K562 (cell line): ENCODE measurements around the gene TECPR2. TPM values are rescaled to one million over a fixed set of nuclear protein-coding genes. Genes with fewer than 3 reads are reported as not detected.

Experiments
- ATAC-seq: fragments of 200-7000 bp; cut with Tn5 transposase; 3 replicates; pipeline ENCODE4 v1.9.1; 2020; ENCODE audit warnings: moderate library complexity
- BruUV-seq: library from RNA; stranded (reverse); fragments of 400-500 nt; replicated peaks from 2 replicates; lab custom pipeline; 2021; lab: Mats Ljungman, UMichigan
- CTCF ChIA-PET: fragments of 300-600 bp; formaldehyde crosslinking; extraction: SDS; loops from one replicate; lab custom pipeline; 2021; ENCODE audit warnings: low intra/inter-chr PET ratio; lab: Yijun Ruan, JAX
- POLR2A ChIA-PET: fragments of 300-600, 350-650 bp; sonication (Branson Sonifier 250); formaldehyde crosslinking; extraction: SDS; loops from one replicate; lab custom pipeline; 2021; ENCODE audit warnings: antibody characterized with exemption, inconsistent platforms; lab: Yijun Ruan, JAX
- DNase-seq, 4 experiments: peaks; one replicate each; pipeline versions ENCODE4 v3.0.0 to v3.0.0-alpha.2; 2011 to 2018; ENCODE audit warnings: low spot score in 3 of 4, mixed read lengths in 3 of 4; ENCODE audit errors: extremely low read depth in 1 of 4
- FAIRE-seq: peaks from 2 replicates; lab custom pipeline; 2011; peaks lifted over from hg19 to GRCh38; lab: Jason Lieb, UNC
- H2AFZ ChIP-seq: 2 replicates; pipeline ENCODE4 v1.6.0; 2011; ENCODE audit warnings: low read depth, low read length, control low read depth, inconsistent platforms
- H3K27ac ChIP-seq: fragments of 200-600 bp; 3 replicates; pipeline ENCODE4 v1.8.0; 2011; ENCODE audit warnings: low read depth, mild to moderate bottlenecking, control low read depth, inconsistent platforms, low read length, moderate library complexity, mixed read lengths; ENCODE audit errors: extremely low read depth
- H3K27me3 ChIP-seq, 2 experiments: fragments of 300-600 bp in 1 of 2; 2 replicates in 1 of 2; 3 replicates in 1 of 2; pipeline versions ENCODE4 v1.6.0 to v1.8.0; 2011; ENCODE audit warnings: inconsistent platforms in 2 of 2, low read length in 2 of 2, mild to moderate bottlenecking in 1 of 2, mixed read lengths in 1 of 2, moderate library complexity in 1 of 2; ENCODE audit not compliant: control insufficient read depth in 2 of 2, insufficient read depth in 2 of 2
- H3K36me3 ChIP-seq: fragments of 300-600 bp; 3 replicates; pipeline ENCODE4 v1.8.0; 2011; ENCODE audit warnings: mild to moderate bottlenecking, low read length, inconsistent platforms; ENCODE audit not compliant: control insufficient read depth, insufficient read depth
- H3K4me1 ChIP-seq, 2 experiments: fragments of 200-600 bp in 1 of 2; replicated peaks in 1 of 2; 2 replicates in 1 of 2; 3 replicates in 1 of 2; pipeline versions ENCODE4 v1.5.1 to v1.8.0; 2011; ENCODE audit warnings: inconsistent platforms in 2 of 2, low read length in 2 of 2, mild to moderate bottlenecking in 1 of 2, mixed read lengths in 1 of 2, moderate library complexity in 1 of 2; ENCODE audit not compliant: control insufficient read depth in 2 of 2, insufficient read depth in 2 of 2
- H3K4me2 ChIP-seq: 2 replicates; pipeline ENCODE4 v1.6.1; 2011; ENCODE audit warnings: low read length, control low read depth, inconsistent platforms, mixed read lengths; ENCODE audit not compliant: insufficient read depth
- H3K4me3 ChIP-seq: fragments of 200-600 bp; sonication (generic), shearing (Covaris generic); 2 replicates; pipeline ENCODE4 v1.5.1; 2016; ENCODE audit warnings: control low read depth, inconsistent platforms
- H3K79me2 ChIP-seq: fragments of 200-600 bp; 3 replicates; pipeline ENCODE4 v1.8.0; 2011; ENCODE audit warnings: low read length, inconsistent platforms; ENCODE audit not compliant: control insufficient read depth, insufficient read depth
- H3K9ac ChIP-seq, 2 experiments: 2 replicates each; pipeline versions ENCODE4 v1.6.0 to v1.6.1; 2011; ENCODE audit warnings: low read depth in 2 of 2, low read length in 2 of 2, control low read depth in 1 of 2, inconsistent platforms in 1 of 2, mild to moderate bottlenecking in 1 of 2, mixed read lengths in 1 of 2; ENCODE audit not compliant: insufficient read depth in 1 of 2
- H3K9me1 ChIP-seq: one replicate; pipeline ENCODE4 v1.6.0; 2011; ENCODE audit warnings: inconsistent platforms, mild to moderate bottlenecking, low read length, moderate library complexity; ENCODE audit not compliant: control insufficient read depth, insufficient read depth
- H3K9me3 ChIP-seq: replicated peaks from 2 replicates; pipeline ENCODE4 v1.5.1; 2011; ENCODE audit warnings: low read depth, low read length, inconsistent platforms; ENCODE audit not compliant: control insufficient read depth, insufficient read depth
- H4K20me1 ChIP-seq: replicated peaks from 2 replicates; pipeline ENCODE4 v1.6.1; 2011; ENCODE audit warnings: low read length, inconsistent platforms, mixed read lengths; ENCODE audit not compliant: control insufficient read depth, insufficient read depth
- NRF1 ChIP-seq, 2 experiments: fragments of 450-650 bp; IDR thresholded peaks in 1 of 2; conservative IDR thresholded peaks in 1 of 2; 2 replicates each; pipeline ENCODE4 v1.6.1; 2014; ENCODE audit warnings: mild to moderate bottlenecking in 2 of 2
- SIRT6 ChIP-seq: IDR thresholded peaks from one replicate; pipeline ENCODE4 v1.6.1; 2012; ENCODE audit warnings: low read depth, mild to moderate bottlenecking, control low read depth, inconsistent platforms, low read length, moderate library complexity
- WGBS: fragments of 100-300 bp; shearing (Covaris generic); methylation state at CpG from one replicate; pipeline ENCODE4 v1.1.6; 2016; ENCODE audit warnings: low coverage, mixed read lengths; ENCODE audit not compliant: insufficient coverage; ENCODE audit errors: missing lambda C conversion rate; 5-methylcytosine and 5-hydroxymethylcytosine counted together
- in situ Hi-C: fragments of 300-500 bp; cut with MboI; formaldehyde crosslinking; loops from 4 replicates; pipeline ENCODE4 v1.15.0; 2018; ENCODE audit warnings: inconsistent platforms, mixed read lengths
- intact Hi-C: fragments of 100-400 bp; cut with micrococcal nuclease; formaldehyde crosslinking; loops from 2 replicates; pipeline ENCODE4 v1.14.2; 2022
- polyA plus RNA-seq, 8 experiments: library from polyadenylated mRNA; depleted of rRNA in 4 of 8; stranded (reverse) in 5 of 8; unstranded in 3 of 8; fragments of >200 nt; fragmentation: Nextera tagmentation in 2 of 8; fragmentation: Illumina TruSeq in 1 of 8; extraction: Ambion mirVana in 2 of 8; extraction: Trizol in 1 of 8; gene quantifications; 2 replicates each; pipeline versions ENCODE4 v1.2.1 to v1.2.3, GENCODE V29; 2011 to 2014; ENCODE audit warnings: inconsistent platforms in 1 of 8, missing spikeins in 1 of 8
- total RNA-seq, 7 experiments: library from RNA; depleted of rRNA in 6 of 7; stranded (reverse); fragments of >200 nt in 6 of 7; fragmentation: Illumina TruSeq in 2 of 7; extraction: Trizol in 2 of 7; gene quantifications; 2 replicates each; pipeline versions ENCODE4 v1.2.1 to v1.2.3, GENCODE V29; 2011 to 2021; ENCODE audit warnings: low replicate concordance in 1 of 7
- TF ChIP-seq, protein P1 (sequence below): sonication (generic); formaldehyde crosslinking; IDR thresholded peaks from 2 replicates; pipeline ENCODE4 v1.8.0; 2022; ENCODE audit warnings: missing genetic modification reagents, mild to moderate bottlenecking, moderate library complexity, borderline replicate concordance
- TF ChIP-seq, protein P2 (sequence below): sonication (generic); formaldehyde crosslinking; IDR thresholded peaks from 2 replicates; pipeline ENCODE4 v1.9.0; 2022; ENCODE audit warnings: mild to moderate bottlenecking, missing genetic modification reagents
- TF ChIP-seq, protein P3 (sequence below): fragments of 450-650 bp; formaldehyde crosslinking; IDR thresholded peaks from 2 replicates; pipeline ENCODE4 v1.4.0; 2022; ENCODE audit warnings: mild to moderate bottlenecking, moderate library complexity
- TF ChIP-seq, protein P4 (sequence below): sonication (generic); formaldehyde crosslinking; IDR thresholded peaks from 2 replicates; pipeline ENCODE4 v1.8.0; 2022; ENCODE audit warnings: missing genetic modification reagents, mild to moderate bottlenecking, borderline replicate concordance

TECPR2 gene
- total and polyA plus RNA-seq, 9 of the 15 experiments (the other 6 are each of a cell fraction or from before 2014, with no cell fraction given) = 0.04 to 3.0 (median 0.83) TPM

DNA sequence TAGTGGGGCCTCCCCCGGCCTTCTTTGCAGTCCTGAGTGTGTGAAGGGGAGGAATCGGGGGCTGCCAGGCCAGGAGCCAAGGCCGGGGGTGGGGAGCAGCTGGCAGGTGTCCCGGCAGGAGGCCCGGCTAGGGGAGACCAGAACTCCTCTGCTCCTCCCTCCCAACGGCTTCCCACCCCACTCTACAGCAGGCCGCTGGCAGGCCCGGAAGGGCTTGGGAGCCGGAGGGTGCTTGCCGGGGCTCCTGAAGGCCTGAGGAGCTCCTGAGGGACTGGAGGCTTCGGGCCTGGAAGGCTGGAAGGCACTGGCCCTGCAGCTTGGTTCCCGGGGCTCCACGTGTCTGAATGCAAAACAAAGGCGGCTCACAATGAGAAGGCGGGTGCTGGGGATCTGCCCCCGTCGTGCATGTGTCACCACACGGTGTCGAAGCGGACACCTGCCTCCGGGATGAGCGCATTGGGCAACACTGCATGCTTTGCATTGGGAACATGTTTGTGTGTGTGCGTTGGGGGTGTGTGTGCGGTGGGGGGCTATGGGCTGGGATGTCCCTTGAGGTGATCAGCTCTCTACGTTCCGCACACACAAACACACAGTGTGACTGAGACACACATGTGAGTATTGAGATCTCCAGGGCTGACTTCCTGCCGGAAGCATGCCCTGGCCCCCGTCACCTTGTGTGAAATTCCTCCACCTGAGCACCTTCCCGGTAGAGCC is 177.7 kb downstream of the TECPR2 start:
- DNase-seq (peak in 1 of 4 experiments; percentile 42), ATAC-seq (no peak), FAIRE-seq (no peak)
- H3K79me2 ChIP-seq = no peaks in the 10 kb centered on the region
- H3K27ac ChIP-seq = peak overlapping the region; percentile 75; the same call in 1 of the 3 replicates
- peak overlapping the region; percentile 57 to 76; a peak in 3 of 4 replicates for H3K9ac ChIP-seq
- H3K4me3 ChIP-seq = no peak overlapping the region
- intact Hi-C loops (no loop called here), in situ Hi-C loops (no loop called here)
- H3K4me1 ChIP-seq = peaks cover 22 to 66% of the 10 kb centered on the region in 2 experiments
- WGBS = 56% methylated on average over 20 of the region's 29 CpGs
- H3K4me2 ChIP-seq = no peak overlapping the region
- no peaks in the 10 kb centered on the region for H3K9me3 ChIP-seq
- H3K36me3 ChIP-seq = no peaks in the 10 kb centered on the region
- H2AFZ ChIP-seq = peak overlapping the region; percentile 78
- ChIA-PET POLR2A (interaction anchor here (0.6 to 1.1 kb wide), 2 partner anchors 18 to 353 kb away, joined by 3 to 5 read pairs; no protein-coding TSS in a partner anchor), CTCF (no interaction called here)
- no peaks in the 10 kb centered on the region for H3K9me1 ChIP-seq
- no TSS peak for BruUV-seq
- no peaks in the 10 kb centered on the region for H3K27me3 ChIP-seq
- H4K20me1 ChIP-seq = no peaks in the 10 kb centered on the region
- TF ChIP-seq, protein P1, sequence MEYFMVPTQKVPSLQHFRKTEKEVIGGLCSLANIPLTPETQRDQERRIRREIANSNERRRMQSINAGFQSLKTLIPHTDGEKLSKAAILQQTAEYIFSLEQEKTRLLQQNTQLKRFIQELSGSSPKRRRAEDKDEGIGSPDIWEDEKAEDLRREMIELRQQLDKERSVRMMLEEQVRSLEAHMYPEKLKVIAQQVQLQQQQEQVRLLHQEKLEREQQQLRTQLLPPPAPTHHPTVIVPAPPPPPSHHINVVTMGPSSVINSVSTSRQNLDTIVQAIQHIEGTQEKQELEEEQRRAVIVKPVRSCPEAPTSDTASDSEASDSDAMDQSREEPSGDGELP (CRISPR knock-in tag) = 0 out of 2 replicates have a peak, but pooled peaks have one; percentile 9
- TF ChIP-seq, protein P2, sequence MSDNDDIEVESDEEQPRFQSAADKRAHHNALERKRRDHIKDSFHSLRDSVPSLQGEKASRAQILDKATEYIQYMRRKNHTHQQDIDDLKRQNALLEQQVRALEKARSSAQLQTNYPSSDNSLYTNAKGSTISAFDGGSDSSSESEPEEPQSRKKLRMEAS (CRISPR knock-in tag) = peak; percentile 41; the same call in 1 of the 2 replicates
- TF ChIP-seq, protein P3, sequence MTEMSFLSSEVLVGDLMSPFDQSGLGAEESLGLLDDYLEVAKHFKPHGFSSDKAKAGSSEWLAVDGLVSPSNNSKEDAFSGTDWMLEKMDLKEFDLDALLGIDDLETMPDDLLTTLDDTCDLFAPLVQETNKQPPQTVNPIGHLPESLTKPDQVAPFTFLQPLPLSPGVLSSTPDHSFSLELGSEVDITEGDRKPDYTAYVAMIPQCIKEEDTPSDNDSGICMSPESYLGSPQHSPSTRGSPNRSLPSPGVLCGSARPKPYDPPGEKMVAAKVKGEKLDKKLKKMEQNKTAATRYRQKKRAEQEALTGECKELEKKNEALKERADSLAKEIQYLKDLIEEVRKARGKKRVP (CRISPR knock-in tag) = no peak
- TF ChIP-seq, protein P4, sequence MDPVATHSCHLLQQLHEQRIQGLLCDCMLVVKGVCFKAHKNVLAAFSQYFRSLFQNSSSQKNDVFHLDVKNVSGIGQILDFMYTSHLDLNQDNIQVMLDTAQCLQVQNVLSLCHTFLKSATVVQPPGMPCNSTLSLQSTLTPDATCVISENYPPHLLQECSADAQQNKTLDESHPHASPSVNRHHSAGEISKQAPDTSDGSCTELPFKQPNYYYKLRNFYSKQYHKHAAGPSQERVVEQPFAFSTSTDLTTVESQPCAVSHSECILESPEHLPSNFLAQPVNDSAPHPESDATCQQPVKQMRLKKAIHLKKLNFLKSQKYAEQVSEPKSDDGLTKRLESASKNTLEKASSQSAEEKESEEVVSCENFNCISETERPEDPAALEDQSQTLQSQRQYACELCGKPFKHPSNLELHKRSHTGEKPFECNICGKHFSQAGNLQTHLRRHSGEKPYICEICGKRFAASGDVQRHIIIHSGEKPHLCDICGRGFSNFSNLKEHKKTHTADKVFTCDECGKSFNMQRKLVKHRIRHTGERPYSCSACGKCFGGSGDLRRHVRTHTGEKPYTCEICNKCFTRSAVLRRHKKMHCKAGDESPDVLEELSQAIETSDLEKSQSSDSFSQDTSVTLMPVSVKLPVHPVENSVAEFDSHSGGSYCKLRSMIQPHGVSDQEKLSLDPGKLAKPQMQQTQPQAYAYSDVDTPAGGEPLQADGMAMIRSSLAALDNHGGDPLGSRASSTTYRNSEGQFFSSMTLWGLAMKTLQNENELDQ (CRISPR knock-in tag) = no peak
- 0 out of 4 replicates have a peak, but pooled peaks of 1 of the 2 experiments have one; percentile 9 for TF ChIP-seq NRF1 (conservative IDR thresholded peaks at IDR 0.05 in 1 of 2, IDR thresholded peaks at IDR 0.05 in 1 of 2)
- TF ChIP-seq SIRT6 = no peak
